ENCODE results near the gene NUBP1.

Gene NUBP1

GRCh38 chr16:10806698-10807097 lies 63.1 kb downstream of the NUBP1 start:
- no peak for DNase-seq (ENCODE audit: low read depth)

GRCh38 chr16:10808218-10808617 lies 64.6 kb downstream of the NUBP1 start:
- DNase-seq (ENCODE audit: low read depth), result no peak

- DNase-seq (ENCODE audit: low read depth), result no peak
These were observed 65.2 kb downstream of the NUBP1 start for GRCh38 chr16:10808850-10809249.

GRCh38 chr16:10809706-10810105 lies 66.1 kb downstream of the NUBP1 start:
- DNase-seq (ENCODE audit: low read depth), result no peak

GRCh38 chr16:10812312-10813098 lies 68.9 kb downstream of the NUBP1 start:
- no peak for DNase-seq (ENCODE audit: low read depth)

- DNase-seq (ENCODE audit: low read depth), result no peak
These were observed 69.4 kb downstream of the NUBP1 start for GRCh38 chr16:10813099-10813455.

GRCh38 chr16:10817514-10817913 lies 73.9 kb downstream of the NUBP1 start:
- DNase-seq (ENCODE audit: low read depth), result no peak

- DNase-seq (ENCODE audit: low read depth), result no peak
These were observed 74.6 kb downstream of the NUBP1 start, which contains the start of gene TVP23A for GRCh38 chr16:10817963-10818941. TVP23A (minus strand) TSS chr16:10818794; CDS start chr16:10818493, 301 bp downstream.

All from fibroblast of gingiva (primary cell).